Fibroblast of skin of right biceps (primary cell): ENCODE data around the gene TSPAN5.
A peak's percentile ranks its signal among the peaks of the same experiment; 100 is the strongest.
"Not testable (repeated sequence)": the region's sequence is repeated elsewhere in the genome, so short reads cannot be mapped to it uniquely, and the experiment has no call there.

Source experiments
- DNase-seq: peaks from one replicate; pipeline ENCODE4 v3.0.0-alpha.2; 2013

TSPAN5 gene

DNA sequence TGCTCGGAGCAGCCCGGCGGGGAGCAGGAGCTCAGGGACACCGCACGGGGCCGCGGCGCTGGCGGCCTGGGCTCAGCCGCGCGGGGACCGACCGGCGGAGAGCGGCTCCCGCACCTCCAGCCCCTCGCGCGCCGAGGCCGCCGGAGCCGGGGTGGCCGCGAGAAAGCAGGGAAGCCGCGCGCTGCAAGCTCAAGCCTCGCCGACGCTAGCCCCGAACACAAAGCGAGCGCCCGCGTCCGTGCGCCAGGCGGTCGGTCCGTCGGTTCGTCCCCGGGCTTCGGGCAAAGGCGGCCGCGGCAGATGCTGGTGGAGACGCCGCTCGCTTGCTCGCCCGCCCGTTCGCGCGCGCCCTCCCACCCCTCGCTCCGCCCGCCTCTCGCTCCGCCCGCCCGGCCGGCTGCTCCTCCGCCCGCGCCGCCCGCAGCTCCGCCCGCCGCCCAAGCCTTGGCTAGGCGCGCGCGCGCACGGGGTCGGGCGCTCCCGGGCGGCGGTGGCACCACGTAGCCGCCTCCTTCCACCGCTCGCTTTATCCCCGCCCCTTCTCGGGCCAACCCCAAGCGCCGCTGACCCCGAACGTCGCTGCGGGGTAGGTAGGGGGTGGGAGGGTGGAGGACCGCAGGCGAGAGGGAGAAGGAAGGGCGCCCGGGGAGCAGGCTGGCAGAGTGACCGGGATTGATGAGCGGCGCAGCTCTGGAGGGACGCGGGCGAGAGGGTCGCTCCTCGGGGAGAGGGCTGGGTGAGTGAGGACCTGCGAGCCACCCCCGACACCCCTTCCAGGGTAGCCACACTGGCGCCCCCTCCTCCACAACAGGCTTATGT, at the start of gene TSPAN5:
Gene TSPAN5, minus strand, starts transcription at position 325 of the 819 bp plus-strand sequence.
- peak; percentile 86 for DNase-seq

DNA sequence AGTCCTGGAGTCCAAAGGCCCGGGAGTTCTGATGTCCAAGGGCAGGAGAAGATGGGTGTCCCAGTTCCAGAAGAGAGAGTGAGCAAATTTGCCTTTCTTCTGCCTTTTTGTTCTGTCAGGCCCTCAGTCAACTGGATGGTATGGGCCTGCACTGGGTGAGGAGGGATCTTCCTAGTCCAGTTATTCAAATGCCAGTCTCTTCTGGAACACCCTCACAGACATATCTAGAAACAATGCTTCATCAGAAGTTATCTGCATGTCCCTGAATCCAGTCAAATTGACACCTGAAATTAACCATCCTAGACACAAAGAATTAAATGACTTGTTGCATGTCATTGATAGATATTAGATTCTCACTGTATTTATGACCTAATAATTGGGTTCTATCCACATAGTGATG, 48.5 kb upstream of the TSPAN5 start:
- DNase-seq: no peak

- DNase-seq: no peak
Observed at GRCh38 chr4:98706200-98706813, 47.9 kb upstream of the TSPAN5 start.

DNA sequence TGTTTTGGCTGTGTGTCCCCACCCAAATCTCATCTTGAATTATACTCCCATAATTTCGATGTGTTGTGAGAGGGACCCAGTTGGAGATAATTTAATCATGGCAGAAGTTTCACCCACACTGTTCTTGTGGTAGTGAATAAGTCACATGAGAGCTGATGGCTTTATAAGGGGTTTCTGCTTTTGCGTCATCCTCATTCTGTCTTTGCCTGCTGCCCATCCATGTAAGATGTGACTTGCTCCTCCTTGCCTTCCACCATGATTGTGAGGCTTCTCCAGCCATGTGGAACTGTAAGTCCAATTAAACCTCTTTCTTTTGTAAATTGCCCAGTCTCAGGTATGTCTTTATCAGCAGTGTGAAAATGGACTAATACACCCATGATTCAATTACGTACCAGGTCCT, 47.2 kb upstream of the TSPAN5 start:
- not testable (repeated sequence) for DNase-seq

DNA sequence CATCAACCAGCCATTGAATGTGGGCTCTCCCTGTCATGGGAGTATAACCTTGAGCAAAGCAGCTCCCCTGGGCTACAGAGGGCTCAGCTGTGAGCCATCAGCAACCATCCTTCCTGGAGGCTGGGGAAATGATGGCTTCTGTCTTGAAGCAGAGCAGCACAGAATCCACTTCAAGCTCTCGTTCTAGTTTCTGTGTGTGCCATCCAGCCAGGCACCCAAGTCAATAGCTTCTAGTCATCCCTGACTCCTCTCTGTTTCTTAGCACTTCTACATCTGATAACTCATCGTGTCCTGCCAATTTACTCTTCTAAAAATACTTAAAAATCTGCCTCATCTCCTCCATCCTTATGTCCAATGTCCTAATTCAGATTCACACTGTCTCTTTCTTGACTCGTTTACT, 42.2 kb upstream of the TSPAN5 start:
- no peak for DNase-seq

- no peak for DNase-seq
Observed at GRCh38 chr4:98694076-98694475, 35.7 kb upstream of the TSPAN5 start.

- DNase-seq: no peak
Observed at GRCh38 chr4:98692411-98692810, 34.0 kb upstream of the TSPAN5 start.

DNA sequence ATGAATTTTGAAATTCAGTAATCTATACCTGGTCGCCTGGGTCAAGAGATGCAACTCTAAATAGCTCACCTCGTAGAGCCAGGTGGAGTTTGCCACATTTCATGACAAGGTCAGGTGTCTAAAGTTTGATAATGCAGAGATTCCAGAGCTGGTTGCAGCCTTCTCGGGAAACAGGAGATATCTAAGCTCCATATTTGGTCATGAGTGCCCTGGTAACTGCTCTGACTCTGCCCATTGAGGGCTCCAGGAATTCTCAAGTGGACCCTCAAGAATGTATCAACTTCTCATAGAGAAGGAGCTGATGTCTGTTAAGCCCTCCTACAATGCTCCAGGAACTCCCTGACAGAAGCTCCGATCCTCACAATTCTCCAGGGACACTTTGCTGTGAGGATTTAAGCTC, 33.2 kb upstream of the TSPAN5 start:
- no peak for DNase-seq

DNA sequence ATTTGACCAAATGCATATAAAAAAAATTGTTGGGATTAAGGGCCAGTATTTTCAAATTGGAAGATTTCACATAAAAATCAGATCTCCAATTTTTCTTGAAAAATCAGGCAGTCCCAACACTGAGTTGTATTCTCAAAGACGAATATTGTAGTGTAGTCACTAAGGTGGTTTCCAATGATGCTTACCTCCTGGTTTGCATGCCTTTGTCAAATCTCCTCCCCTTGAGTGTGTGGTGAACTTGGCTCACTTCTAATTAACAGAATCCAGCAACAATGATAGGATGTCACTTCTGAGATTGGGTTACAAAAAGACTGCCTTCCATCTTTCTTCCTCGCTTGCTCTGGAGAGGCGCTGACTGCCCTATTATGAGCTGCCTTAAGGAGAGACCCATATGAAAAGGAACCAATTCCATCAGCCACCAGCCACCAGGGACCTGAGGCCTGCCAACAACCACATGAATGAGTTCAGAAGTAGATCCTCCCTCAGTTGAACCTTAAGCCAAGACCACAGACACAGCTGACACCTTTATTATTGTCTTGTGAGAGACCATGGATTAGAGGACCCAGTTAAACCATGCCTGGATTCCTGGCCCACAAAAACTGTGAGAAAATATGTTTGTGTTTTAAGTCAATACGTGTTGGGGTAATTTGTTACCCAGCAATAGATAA, 31.2 kb upstream of the TSPAN5 start:
- no peak for DNase-seq

DNA sequence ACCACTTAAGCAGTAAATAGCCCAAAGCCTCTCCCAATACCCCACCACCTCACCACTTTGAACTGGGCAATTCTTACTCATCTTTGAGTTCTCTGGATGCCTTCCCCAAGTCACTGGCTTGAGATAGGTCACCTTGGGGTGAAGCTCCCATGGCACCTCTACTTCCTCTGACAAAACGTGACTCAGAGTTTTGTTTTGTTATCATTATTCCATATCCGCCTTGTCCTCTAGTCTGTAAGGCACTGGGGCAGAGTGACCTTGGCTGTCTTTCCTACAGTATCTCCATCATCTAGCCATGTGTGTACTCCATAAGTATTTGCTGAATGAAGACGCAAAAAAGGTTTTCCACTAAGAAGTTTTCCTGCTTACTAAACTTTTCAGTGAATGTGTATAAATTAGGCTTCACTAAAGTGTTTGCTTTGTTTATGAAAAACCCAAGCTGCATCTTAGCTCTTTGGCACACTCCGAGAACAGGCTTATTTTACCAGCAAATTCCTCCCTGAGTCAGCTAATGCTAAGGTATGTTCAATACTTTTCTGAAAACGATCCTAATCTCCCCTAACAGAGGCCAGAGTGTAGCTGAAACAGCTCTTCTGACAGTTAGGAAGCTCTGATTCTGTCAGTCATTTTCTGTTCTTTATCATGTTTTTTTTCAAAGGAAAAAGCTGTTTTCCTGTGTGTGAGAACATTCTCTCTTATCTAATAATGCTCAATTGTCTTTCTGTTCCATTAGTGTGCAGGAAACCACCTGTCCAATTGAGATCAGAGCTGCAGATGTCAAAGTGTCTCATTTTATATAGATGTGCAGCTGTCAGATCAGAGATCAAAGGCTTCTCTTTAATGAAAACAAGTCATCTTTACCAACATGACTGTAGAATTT, 30.2 kb upstream of the TSPAN5 start:
- peak; percentile 28 for DNase-seq

DNA sequence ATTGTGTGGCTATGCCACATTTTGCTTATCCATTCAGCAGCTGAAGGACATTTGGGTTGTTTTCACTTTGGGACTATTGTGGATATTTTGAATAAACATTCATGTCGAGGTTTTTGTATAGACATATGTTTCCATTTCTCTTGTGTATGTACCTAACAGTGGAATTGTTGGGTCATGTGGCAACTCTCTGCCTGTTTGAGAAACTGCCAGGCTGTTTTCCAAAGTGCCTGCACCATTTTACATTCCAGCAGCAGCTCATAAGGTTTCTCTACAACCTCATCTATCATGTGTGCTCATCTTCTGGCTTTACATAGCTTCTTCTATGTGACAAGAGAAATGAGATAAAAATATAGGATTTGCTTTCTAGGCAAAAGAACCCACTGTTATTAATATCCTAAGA, 29.5 kb upstream of the TSPAN5 start:
- no peak for DNase-seq

DNA sequence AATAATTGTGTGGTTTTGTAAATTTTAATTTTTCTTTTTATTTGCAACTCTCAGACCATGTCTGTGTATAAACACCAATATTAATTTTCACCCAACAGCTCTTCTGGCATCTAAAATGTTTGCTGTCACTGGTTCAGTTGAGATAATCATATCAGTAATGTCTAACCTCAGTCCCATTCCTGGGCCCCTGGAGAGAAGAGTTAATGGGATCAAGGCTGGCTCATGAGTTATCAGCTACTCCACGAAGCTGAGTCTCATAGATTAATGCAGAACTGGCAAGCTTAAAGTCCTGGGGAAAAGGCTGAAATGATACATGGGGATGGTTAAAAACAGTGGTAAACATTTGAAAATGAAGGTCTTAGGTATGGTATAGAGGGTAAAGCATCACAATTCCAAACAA, 28.4 kb upstream of the TSPAN5 start:
- no peak for DNase-seq

- DNase-seq: no peak
Observed at GRCh38 chr4:98686043-98686707, 27.8 kb upstream of the TSPAN5 start.

- no peak for DNase-seq
Observed at GRCh38 chr4:98685225-98686042, 27.0 kb upstream of the TSPAN5 start.

GRCh38 chr4:98682719-98683118, 24.3 kb upstream of the TSPAN5 start:
- DNase-seq: no peak

DNA sequence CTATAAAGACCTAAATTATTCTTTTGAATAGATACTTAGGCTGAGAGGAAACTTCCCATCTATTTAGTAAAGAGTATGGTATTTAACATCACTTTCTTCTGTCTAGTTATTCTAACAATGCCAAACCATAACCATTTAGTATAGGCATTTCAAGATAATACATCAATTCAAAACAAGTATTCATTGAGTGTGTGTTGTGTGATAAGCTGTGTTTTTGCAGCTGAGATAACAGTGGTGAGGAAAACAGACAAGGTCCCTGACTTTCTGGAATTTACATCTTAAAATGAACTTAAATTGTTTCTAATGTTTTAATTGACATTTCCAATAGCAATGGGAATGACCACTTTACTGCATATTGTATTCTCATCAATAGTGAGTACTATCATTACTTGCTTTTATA, 22.4 kb upstream of the TSPAN5 start:
- no peak for DNase-seq

DNA sequence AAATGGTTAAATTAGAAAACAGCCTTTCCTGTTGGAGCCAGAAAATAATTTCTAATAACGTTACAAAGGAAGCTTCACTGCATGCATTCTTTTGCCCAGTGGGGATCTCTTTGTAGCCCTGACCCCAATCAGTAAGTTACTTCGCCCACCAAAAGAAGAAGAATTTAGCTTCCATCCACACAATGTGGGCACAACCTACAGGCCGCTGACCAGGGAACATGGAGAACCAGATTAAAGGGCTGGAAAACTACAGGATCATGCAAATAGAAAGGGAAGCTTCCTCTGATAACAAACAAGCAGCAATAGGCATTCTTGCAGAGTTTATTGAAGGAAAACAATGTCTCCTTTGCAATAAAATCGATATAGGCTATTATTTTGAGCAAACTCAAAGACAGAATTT, 21.3 kb upstream of the TSPAN5 start:
- no peak for DNase-seq

GRCh38 chr4:98677799-98678198, 19.4 kb upstream of the TSPAN5 start:
- DNase-seq: no peak

DNA sequence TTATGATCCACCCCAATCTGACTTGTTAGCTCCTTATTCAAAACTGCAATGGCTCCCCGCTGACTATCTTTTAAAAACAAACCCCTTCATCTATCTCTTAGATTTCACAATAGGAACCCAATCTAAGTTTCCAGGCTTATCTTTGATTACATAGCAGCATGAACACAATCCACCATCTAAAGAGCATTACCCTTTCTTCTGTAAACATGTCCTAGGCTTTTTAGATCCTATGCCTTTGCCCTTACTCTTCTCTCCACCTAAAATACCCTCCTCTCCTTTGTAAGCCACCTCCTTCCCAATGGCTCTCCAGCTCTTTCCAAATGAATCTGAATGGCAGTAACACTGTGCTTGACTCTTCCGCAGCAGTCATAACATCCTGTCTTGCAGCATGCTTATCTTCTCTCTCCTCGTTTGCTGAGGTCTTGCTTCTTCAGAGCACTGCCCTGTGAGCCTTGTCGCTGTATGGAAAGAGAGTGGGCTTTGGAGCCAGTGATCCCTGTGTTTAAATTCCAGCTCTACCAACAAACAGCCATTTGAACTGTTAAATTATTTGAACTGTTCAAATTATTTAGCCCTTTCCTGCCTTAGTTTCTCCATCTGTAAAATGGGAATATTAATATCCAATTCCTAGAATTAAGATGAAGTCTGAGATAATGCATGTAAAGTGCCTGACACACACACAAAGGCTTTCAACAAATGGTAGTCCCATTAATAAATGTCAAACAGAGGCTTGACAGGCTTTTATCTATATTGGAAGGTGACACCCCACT, 16.2 kb upstream of the TSPAN5 start:
- no peak for DNase-seq

GRCh38 chr4:98673978-98674377, 15.6 kb upstream of the TSPAN5 start:
- peak; percentile 28 for DNase-seq

DNA sequence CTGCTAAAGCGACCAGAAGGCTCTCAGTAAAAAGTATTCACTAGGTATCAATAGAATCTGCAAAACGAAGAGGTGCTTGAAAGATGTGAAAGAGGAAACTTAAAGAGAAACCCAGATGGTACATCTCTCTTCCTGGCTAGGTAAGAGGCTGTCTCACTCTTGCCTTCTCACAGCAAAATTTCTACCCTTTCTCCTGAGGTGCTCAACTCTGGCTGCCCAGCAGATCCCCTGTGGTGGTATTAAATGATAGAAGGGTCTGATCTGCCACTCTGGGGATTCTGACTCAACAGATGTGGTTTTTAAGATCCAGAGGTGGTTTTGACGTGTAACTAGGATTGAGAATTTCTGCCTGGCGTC, 14.9 kb upstream of the TSPAN5 start:
- DNase-seq: no peak
